Liver (tissue), 9 donors: ENCODE data around the gene CEACAM18. TPM values are rescaled to one million over a fixed set of nuclear protein-coding genes. Genes with fewer than 3 reads are reported as not detected.

ENCODE experiments used
- DNase-seq: peaks from one replicate; pipeline ENCODE4 v3.0.0-alpha.2; 2017; ENCODE audit warnings: low spot score
- H3K27ac ChIP-seq, 2 donors: one replicate each; pipeline ENCODE4 v1.7.0; 2013; ENCODE audit warnings: inconsistent platforms in 2 of 2, low read length in 2 of 2, control low read depth in 1 of 2, low read depth in 1 of 2, mild to moderate bottlenecking in 1 of 2
- H3K27me3 ChIP-seq, 4 donors: one replicate each; pipeline versions ENCODE4 v1.6.1 to v1.7.0; 2013; ENCODE audit warnings: low read length in 3 of 4, inconsistent platforms in 1 of 4, mild to moderate bottlenecking in 1 of 4, moderate library complexity in 1 of 4; ENCODE audit not compliant: control insufficient read depth in 4 of 4, insufficient read depth in 4 of 4
- H3K36me3 ChIP-seq, 4 donors: one replicate each; pipeline versions ENCODE4 v1.6.1 to v1.7.0; 2013; ENCODE audit warnings: low read length in 3 of 4, mild to moderate bottlenecking in 3 of 4, low read depth in 1 of 4, moderate library complexity in 1 of 4; ENCODE audit not compliant: control insufficient read depth in 4 of 4, insufficient read depth in 3 of 4
- H3K4me1 ChIP-seq, 4 donors: one replicate each; pipeline versions ENCODE4 v1.6.1 to v1.7.0; 2013; ENCODE audit warnings: low read length in 3 of 4, mild to moderate bottlenecking in 3 of 4, moderate library complexity in 1 of 4; ENCODE audit not compliant: control insufficient read depth in 4 of 4, insufficient read depth in 4 of 4
- H3K4me3 ChIP-seq, 3 donors: one replicate each; pipeline versions ENCODE4 v1.6.1 to v1.7.0; 2013; ENCODE audit warnings: low read length in 3 of 3, control low read depth in 1 of 3, low read depth in 1 of 3, mild to moderate bottlenecking in 1 of 3
- H3K9ac ChIP-seq, 2 donors: one replicate each; pipeline ENCODE4 v1.7.0; 2013; ENCODE audit warnings: low read length in 2 of 2, mild to moderate bottlenecking in 2 of 2, moderate library complexity in 2 of 2, control low read depth in 1 of 2, low read depth in 1 of 2
- H3K9me3 ChIP-seq, 4 donors: one replicate each; pipeline versions ENCODE4 v1.6.1 to v1.7.0; 2013; ENCODE audit warnings: low read length in 3 of 4; ENCODE audit not compliant: control insufficient read depth in 4 of 4
- EGR1 ChIP-seq, 2 donors: IDR thresholded peaks; 2 replicates each; pipeline ENCODE4 v1.6.1; 2016 to 2018; ENCODE audit warnings: antibody characterized with exemption in 2 of 2, low read depth in 2 of 2
- FOXA1 ChIP-seq: IDR thresholded peaks from 2 replicates; pipeline ENCODE4 v1.6.1; 2016; ENCODE audit warnings: antibody characterized with exemption
- FOXA2 ChIP-seq: IDR thresholded peaks from 2 replicates; pipeline ENCODE4 v1.6.1; 2016; ENCODE audit warnings: antibody characterized with exemption
- GABPA ChIP-seq, 2 donors: IDR thresholded peaks in 1 of 2; conservative IDR thresholded peaks in 1 of 2; 2 replicates each; pipeline ENCODE4 v1.6.1; 2016; ENCODE audit warnings: antibody characterized with exemption in 2 of 2, mild to moderate bottlenecking in 1 of 2, moderate library complexity in 1 of 2
- HNF4A ChIP-seq, 2 donors: conservative IDR thresholded peaks; 2 replicates each; pipeline ENCODE4 v1.6.1; 2016; ENCODE audit warnings: antibody characterized with exemption in 2 of 2, mild to moderate bottlenecking in 2 of 2
- HNF4G ChIP-seq: IDR thresholded peaks from 2 replicates; pipeline ENCODE4 v1.6.1; 2016; ENCODE audit warnings: antibody characterized with exemption
- JUND ChIP-seq, 2 donors: IDR thresholded peaks; 2 replicates each; pipeline ENCODE4 v1.6.1; 2016; ENCODE audit warnings: antibody characterized with exemption in 2 of 2
- NR2F2 ChIP-seq: IDR thresholded peaks from 2 replicates; pipeline ENCODE4 v1.6.1; 2016; ENCODE audit warnings: antibody characterized with exemption
- RAD21 ChIP-seq, 2 donors: IDR thresholded peaks; 2 replicates each; pipeline ENCODE4 v1.6.1; 2016; ENCODE audit warnings: antibody characterized with exemption in 2 of 2, mild to moderate bottlenecking in 2 of 2
- RXRA ChIP-seq, 2 donors: IDR thresholded peaks; 2 replicates each; pipeline ENCODE4 v1.6.1; 2017 to 2018; ENCODE audit warnings: antibody characterized with exemption in 2 of 2, mild to moderate bottlenecking in 1 of 2
- SP1 ChIP-seq: IDR thresholded peaks from 2 replicates; pipeline ENCODE4 v1.6.1; 2018; ENCODE audit warnings: antibody characterized with exemption, mild to moderate bottlenecking
- TAF1 ChIP-seq: conservative IDR thresholded peaks from 2 replicates; pipeline ENCODE4 v1.6.1; 2016; ENCODE audit warnings: antibody characterized with exemption, mild to moderate bottlenecking
- YY1 ChIP-seq: IDR thresholded peaks from 2 replicates; pipeline ENCODE4 v1.6.1; 2016; ENCODE audit warnings: antibody characterized with exemption, mild to moderate bottlenecking
- WGBS: extraction: QIAGEN DNeasy Blood & Tissue Kit; methylation state at CpG from one replicate; pipeline ENCODE4 v1.1.7; 2013; 5-methylcytosine and 5-hydroxymethylcytosine counted together
- polyA plus RNA-seq, 2 donors: library from polyadenylated mRNA; stranded (reverse) in 1 of 2; unstranded in 1 of 2; fragments of 200-250 nt in 1 of 2; fragments of >200 nt in 1 of 2; fragmentation: Nextera tagmentation in 1 of 2; extraction: Ambion mirVana in 1 of 2; gene quantifications; one replicate each; pipeline versions ENCODE4 v1.2.1 to v1.2.3, GENCODE V29; 2013 to 2015
- total RNA-seq, 2 donors: library from RNA; depleted of rRNA; stranded (reverse); fragments of >200 nt; gene quantifications; one replicate each; pipeline ENCODE4 v1.2.3, GENCODE V29; 2014
- TF ChIP-seq, protein P1 (sequence below): fragments of 150-350 bp; IDR thresholded peaks from 2 replicates; pipeline ENCODE4 v1.5.1; 2017; ENCODE audit warnings: improper control_type of control experiment, low read depth, low read length; ENCODE audit not compliant: missing input control
- TF ChIP-seq, protein P2 (sequence below): IDR thresholded peaks from 2 replicates; pipeline ENCODE4 v1.6.1; 2016; ENCODE audit warnings: antibody characterized with exemption
- TF ChIP-seq, protein P3 (sequence below): IDR thresholded peaks from 2 replicates; pipeline ENCODE4 v1.6.1; 2016; ENCODE audit warnings: antibody characterized with exemption, mild to moderate bottlenecking
- TF ChIP-seq, protein P4 (sequence below): IDR thresholded peaks from 2 replicates; pipeline ENCODE4 v1.6.1; 2016; ENCODE audit warnings: antibody characterized with exemption
- TF ChIP-seq, protein P5 (sequence below): IDR thresholded peaks from 2 replicates; pipeline ENCODE4 v1.6.1; 2016; ENCODE audit warnings: antibody characterized with exemption
- donor health status: healthy.
- donor health status: healthy.
- donor health status: healthy.
- donor health status: healthy.
- donor health status: healthy.

CEACAM18 gene
- total and polyA plus RNA-seq, 4 donors: not detected

DNA sequence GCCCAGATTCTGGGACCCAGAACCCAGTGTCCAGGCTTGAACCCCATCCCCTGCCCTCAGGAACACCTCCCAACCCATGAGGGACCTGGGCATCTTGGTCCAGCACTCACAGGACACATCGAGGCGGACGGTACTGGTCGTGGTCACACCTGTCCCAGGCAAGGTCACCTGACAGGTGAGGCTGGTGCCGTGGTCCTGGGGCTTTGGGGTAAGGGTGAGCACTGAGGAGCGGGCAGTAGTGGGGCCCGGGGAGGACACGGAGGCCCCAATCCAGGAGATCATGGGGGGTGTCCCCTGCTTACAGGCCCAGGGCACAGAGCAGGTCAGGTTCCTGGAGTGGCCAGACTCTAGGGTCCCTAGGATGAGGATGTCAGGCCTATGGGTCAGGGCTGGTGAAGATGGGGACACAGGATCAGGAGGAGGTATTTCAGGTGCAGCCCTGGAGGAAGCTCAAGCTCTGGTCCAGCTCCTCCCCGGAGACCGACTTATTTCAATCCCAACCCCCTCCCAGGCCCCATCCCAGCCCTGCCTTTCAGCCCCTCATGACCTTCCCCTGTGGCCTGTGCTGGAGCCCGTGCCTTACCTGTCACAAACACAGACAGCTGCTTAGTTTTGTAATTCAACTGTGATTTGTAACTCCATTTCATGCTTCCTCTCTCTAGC is 20.9 kb upstream of the CEACAM18 start:
- TF ChIP-seq JUND (IDR thresholded peaks at IDR 0.05) (no peak), EGR1 (IDR thresholded peaks at IDR 0.05; ENCODE audit: low read depth in 2 of 2) (no peak), HNF4G (no peak), SP1 (no peak), YY1 (no peak), FOXA2 (no peak), TAF1 (no peak), NR2F2 (no peak), GABPA (IDR thresholded peaks at IDR 0.05 in 1 of 2, conservative IDR thresholded peaks at IDR 0.05 in 1 of 2) (no peak), RAD21 (IDR thresholded peaks at IDR 0.05) (no peak), FOXA1 (no peak), RXRA (IDR thresholded peaks at IDR 0.05) (no peak), HNF4A (conservative IDR thresholded peaks at IDR 0.05) (no peak)
- TF ChIP-seq, protein P1, sequence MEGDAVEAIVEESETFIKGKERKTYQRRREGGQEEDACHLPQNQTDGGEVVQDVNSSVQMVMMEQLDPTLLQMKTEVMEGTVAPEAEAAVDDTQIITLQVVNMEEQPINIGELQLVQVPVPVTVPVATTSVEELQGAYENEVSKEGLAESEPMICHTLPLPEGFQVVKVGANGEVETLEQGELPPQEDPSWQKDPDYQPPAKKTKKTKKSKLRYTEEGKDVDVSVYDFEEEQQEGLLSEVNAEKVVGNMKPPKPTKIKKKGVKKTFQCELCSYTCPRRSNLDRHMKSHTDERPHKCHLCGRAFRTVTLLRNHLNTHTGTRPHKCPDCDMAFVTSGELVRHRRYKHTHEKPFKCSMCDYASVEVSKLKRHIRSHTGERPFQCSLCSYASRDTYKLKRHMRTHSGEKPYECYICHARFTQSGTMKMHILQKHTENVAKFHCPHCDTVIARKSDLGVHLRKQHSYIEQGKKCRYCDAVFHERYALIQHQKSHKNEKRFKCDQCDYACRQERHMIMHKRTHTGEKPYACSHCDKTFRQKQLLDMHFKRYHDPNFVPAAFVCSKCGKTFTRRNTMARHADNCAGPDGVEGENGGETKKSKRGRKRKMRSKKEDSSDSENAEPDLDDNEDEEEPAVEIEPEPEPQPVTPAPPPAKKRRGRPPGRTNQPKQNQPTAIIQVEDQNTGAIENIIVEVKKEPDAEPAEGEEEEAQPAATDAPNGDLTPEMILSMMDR: no peak
- TF ChIP-seq, protein P2, sequence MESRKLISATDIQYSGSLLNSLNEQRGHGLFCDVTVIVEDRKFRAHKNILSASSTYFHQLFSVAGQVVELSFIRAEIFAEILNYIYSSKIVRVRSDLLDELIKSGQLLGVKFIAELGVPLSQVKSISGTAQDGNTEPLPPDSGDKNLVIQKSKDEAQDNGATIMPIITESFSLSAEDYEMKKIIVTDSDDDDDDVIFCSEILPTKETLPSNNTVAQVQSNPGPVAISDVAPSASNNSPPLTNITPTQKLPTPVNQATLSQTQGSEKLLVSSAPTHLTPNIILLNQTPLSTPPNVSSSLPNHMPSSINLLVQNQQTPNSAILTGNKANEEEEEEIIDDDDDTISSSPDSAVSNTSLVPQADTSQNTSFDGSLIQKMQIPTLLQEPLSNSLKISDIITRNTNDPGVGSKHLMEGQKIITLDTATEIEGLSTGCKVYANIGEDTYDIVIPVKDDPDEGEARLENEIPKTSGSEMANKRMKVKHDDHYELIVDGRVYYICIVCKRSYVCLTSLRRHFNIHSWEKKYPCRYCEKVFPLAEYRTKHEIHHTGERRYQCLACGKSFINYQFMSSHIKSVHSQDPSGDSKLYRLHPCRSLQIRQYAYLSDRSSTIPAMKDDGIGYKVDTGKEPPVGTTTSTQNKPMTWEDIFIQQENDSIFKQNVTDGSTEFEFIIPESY: no peak
- TF ChIP-seq, protein P3, sequence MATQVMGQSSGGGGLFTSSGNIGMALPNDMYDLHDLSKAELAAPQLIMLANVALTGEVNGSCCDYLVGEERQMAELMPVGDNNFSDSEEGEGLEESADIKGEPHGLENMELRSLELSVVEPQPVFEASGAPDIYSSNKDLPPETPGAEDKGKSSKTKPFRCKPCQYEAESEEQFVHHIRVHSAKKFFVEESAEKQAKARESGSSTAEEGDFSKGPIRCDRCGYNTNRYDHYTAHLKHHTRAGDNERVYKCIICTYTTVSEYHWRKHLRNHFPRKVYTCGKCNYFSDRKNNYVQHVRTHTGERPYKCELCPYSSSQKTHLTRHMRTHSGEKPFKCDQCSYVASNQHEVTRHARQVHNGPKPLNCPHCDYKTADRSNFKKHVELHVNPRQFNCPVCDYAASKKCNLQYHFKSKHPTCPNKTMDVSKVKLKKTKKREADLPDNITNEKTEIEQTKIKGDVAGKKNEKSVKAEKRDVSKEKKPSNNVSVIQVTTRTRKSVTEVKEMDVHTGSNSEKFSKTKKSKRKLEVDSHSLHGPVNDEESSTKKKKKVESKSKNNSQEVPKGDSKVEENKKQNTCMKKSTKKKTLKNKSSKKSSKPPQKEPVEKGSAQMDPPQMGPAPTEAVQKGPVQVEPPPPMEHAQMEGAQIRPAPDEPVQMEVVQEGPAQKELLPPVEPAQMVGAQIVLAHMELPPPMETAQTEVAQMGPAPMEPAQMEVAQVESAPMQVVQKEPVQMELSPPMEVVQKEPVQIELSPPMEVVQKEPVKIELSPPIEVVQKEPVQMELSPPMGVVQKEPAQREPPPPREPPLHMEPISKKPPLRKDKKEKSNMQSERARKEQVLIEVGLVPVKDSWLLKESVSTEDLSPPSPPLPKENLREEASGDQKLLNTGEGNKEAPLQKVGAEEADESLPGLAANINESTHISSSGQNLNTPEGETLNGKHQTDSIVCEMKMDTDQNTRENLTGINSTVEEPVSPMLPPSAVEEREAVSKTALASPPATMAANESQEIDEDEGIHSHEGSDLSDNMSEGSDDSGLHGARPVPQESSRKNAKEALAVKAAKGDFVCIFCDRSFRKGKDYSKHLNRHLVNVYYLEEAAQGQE: no peak
- TF ChIP-seq, protein P4, sequence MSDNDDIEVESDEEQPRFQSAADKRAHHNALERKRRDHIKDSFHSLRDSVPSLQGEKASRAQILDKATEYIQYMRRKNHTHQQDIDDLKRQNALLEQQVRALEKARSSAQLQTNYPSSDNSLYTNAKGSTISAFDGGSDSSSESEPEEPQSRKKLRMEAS: no peak
- TF ChIP-seq, protein P5, sequence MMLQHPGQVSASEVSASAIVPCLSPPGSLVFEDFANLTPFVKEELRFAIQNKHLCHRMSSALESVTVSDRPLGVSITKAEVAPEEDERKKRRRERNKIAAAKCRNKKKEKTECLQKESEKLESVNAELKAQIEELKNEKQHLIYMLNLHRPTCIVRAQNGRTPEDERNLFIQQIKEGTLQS: no peak
- no peaks in the 10 kb centered on the region for H3K27me3 ChIP-seq
- H3K27ac ChIP-seq: no peak overlapping the region
- DNase-seq: no peak
- no peaks in the 10 kb centered on the region for H3K36me3 ChIP-seq
- 77% methylated on average over 11 of the region's 11 CpGs for WGBS
- H3K4me1 ChIP-seq: peaks cover 0 to 8% (median 0%) of the 10 kb centered on the region in 4 donors
- no peaks in the 10 kb centered on the region for H3K9me3 ChIP-seq
- no peak overlapping the region for H3K4me3 ChIP-seq
- no peak overlapping the region for H3K9ac ChIP-seq
